Neuronal stem cell (in vitro differentiated cells): ENCODE results near the gene CLMN. TPM values are rescaled to one million over a fixed set of nuclear protein-coding genes. Genes with fewer than 3 reads are reported as not detected.

Experiments
- DNase-seq: peaks from one replicate; pipeline ENCODE4 v3.0.0-alpha.2; 2013; ENCODE audit warnings: low spot score
- H2AFZ ChIP-seq: one replicate; pipeline ENCODE4 v1.6.1; 2013; ENCODE audit warnings: mild to moderate bottlenecking, low read length, inconsistent platforms
- H2AK5ac ChIP-seq: 2 replicates; pipeline ENCODE4 v1.6.1; 2013; ENCODE audit warnings: low read depth, mild to moderate bottlenecking, inconsistent platforms, low read length, moderate library complexity, mixed read lengths
- H2BK120ac ChIP-seq: 2 replicates; pipeline ENCODE4 v1.6.1; 2013; ENCODE audit warnings: low read depth, mild to moderate bottlenecking, inconsistent platforms, low read length, moderate library complexity, mixed read lengths
- H2BK12ac ChIP-seq: one replicate; pipeline ENCODE4 v1.6.1; 2013; ENCODE audit warnings: low read length, inconsistent platforms
- H2BK15ac ChIP-seq: 2 replicates; pipeline ENCODE4 v1.6.1; 2013; ENCODE audit warnings: mild to moderate bottlenecking, low read length, inconsistent platforms, mixed read lengths
- H2BK5ac ChIP-seq: one replicate; pipeline ENCODE4 v1.6.1; 2013; ENCODE audit warnings: inconsistent platforms, mild to moderate bottlenecking, low read length, moderate library complexity
- H3K14ac ChIP-seq: one replicate; pipeline ENCODE4 v1.6.1; 2013; ENCODE audit warnings: low read length, inconsistent platforms
- H3K18ac ChIP-seq: 2 replicates; pipeline ENCODE4 v1.6.1; 2013; ENCODE audit warnings: low read length, inconsistent platforms
- H3K23ac ChIP-seq: 2 replicates; pipeline ENCODE4 v1.6.1; 2013; ENCODE audit warnings: low read depth, mild to moderate bottlenecking, mixed read lengths, low read length, inconsistent platforms; ENCODE audit not compliant: poor library complexity
- H3K27ac ChIP-seq: replicated peaks from 3 replicates; pipeline ENCODE4 v1.5.1; 2013; ENCODE audit warnings: low read length, inconsistent platforms
- H3K27me3 ChIP-seq, 3 experiments: 2 replicates each; pipeline ENCODE4 v1.6.1; 2013; ENCODE audit warnings: low read length in 3 of 3, mild to moderate bottlenecking in 2 of 3, inconsistent platforms in 1 of 3, low read depth in 1 of 3, mixed read lengths in 1 of 3, moderate library complexity in 1 of 3; ENCODE audit not compliant: control insufficient read depth in 3 of 3, insufficient read depth in 3 of 3
- H3K36me3 ChIP-seq, 2 donors: replicated peaks in 1 of 2; 2 replicates each; pipeline ENCODE4 v1.6.1; 2013; ENCODE audit warnings: low read length in 2 of 2; ENCODE audit not compliant: control insufficient read depth in 2 of 2, insufficient read depth in 2 of 2
- H3K4ac ChIP-seq: 2 replicates; pipeline ENCODE4 v1.6.1; 2013; ENCODE audit warnings: inconsistent platforms, mild to moderate bottlenecking, low read length, moderate library complexity
- H3K4me1 ChIP-seq, 2 donors: 1 replicate in 1 of 2; 2 replicates in 1 of 2; pipeline ENCODE4 v1.6.1; 2013; ENCODE audit warnings: low read length in 2 of 2, low read depth in 1 of 2; ENCODE audit not compliant: control insufficient read depth in 2 of 2, insufficient read depth in 1 of 2
- H3K4me2 ChIP-seq: one replicate; pipeline ENCODE4 v1.6.1; 2013; ENCODE audit warnings: mild to moderate bottlenecking, low read length, inconsistent platforms; ENCODE audit not compliant: insufficient read depth, poor library complexity, severe bottlenecking
- H3K4me3 ChIP-seq, 2 donors: 2 replicates each; pipeline ENCODE4 v1.5.1; 2013; ENCODE audit warnings: low read length in 2 of 2, mild to moderate bottlenecking in 2 of 2, inconsistent platforms in 1 of 2, moderate library complexity in 1 of 2
- H3K79me1 ChIP-seq: one replicate; pipeline ENCODE4 v1.6.1; 2013; ENCODE audit warnings: low read depth, mild to moderate bottlenecking, inconsistent platforms, low read length, moderate library complexity
- H3K9ac ChIP-seq: one replicate; pipeline ENCODE4 v1.6.1; 2013; ENCODE audit warnings: mild to moderate bottlenecking, low read depth, low read length, inconsistent platforms; ENCODE audit not compliant: poor library complexity
- H3K9me3 ChIP-seq, 2 donors: replicated peaks in 1 of 2; 2 replicates each; pipeline versions ENCODE3 to v1.6.1; 2013; ENCODE audit warnings: low read length in 2 of 2, mild to moderate bottlenecking in 2 of 2, inconsistent platforms in 1 of 2, low read depth in 1 of 2, mixed read lengths in 1 of 2, moderate library complexity in 1 of 2; ENCODE audit not compliant: control insufficient read depth in 2 of 2, insufficient read depth in 1 of 2
- H4K8ac ChIP-seq: one replicate; pipeline ENCODE4 v1.6.1; 2013; ENCODE audit warnings: low read depth, mild to moderate bottlenecking, inconsistent platforms, low read length, moderate library complexity
- H4K91ac ChIP-seq: one replicate; pipeline ENCODE4 v1.6.1; 2013; ENCODE audit warnings: low read length, low read depth, mild to moderate bottlenecking, inconsistent platforms; ENCODE audit not compliant: poor library complexity
- WGBS, 2 donors: extraction: QIAGEN DNeasy Blood & Tissue Kit; methylation state at CpG; one replicate each; pipeline ENCODE4 v1.1.7; 2013; ENCODE audit warnings: missing lambda C conversion rate in 2 of 2, mixed read lengths in 1 of 2; ENCODE audit not compliant: insufficient read length in 2 of 2, insufficient replicate concordance in 1 of 2; ENCODE audit errors: extremely low coverage in 2 of 2; 5-methylcytosine and 5-hydroxymethylcytosine counted together
- polyA plus RNA-seq, 2 experiments: library from polyadenylated mRNA; stranded (reverse); fragments of 200-250 nt; gene quantifications; one replicate each; pipeline ENCODE4 v1.2.3, GENCODE V29; 2013

CLMN gene
- polyA plus RNA-seq (2013, experiment 1 of 2) = 7.4 TPM
- polyA plus RNA-seq (2013, experiment 2 of 2) = 7.1 TPM

GRCh38 chr14:95319312-95320077, at the start of gene CLMN:
Gene CLMN (minus strand): TSS chr14:95319908. CDS start chr14:95319792, 116 bp downstream.
- Histone ChIP-seq H3K27ac (no peak within 1 kb of the TSS), H3K36me3 (no peaks in the 10 kb centered on the region), H3K79me1 (no peaks in the 10 kb centered on the region), H2BK5ac (peak within 1 kb of the TSS; percentile 72), H3K4me1 (peaks cover 9 to 12% of the 10 kb centered on the region in 2 donors), H2BK15ac (no peak within 1 kb of the TSS), H2AK5ac (peak within 1 kb of the TSS; percentile 93), H3K18ac (peak within 1 kb of the TSS; percentile 97), H2BK120ac (no peak within 1 kb of the TSS), H3K9ac (peak within 1 kb of the TSS; percentile 87), H4K91ac (no peak within 1 kb of the TSS), H4K8ac (peak within 1 kb of the TSS; percentile 76), H2BK12ac (no peak within 1 kb of the TSS), H3K14ac (peak within 1 kb of the TSS; percentile 50), H3K23ac (peak within 1 kb of the TSS; percentile 35), H3K4ac (no peak within 1 kb of the TSS), H3K4me3 (peak within 1 kb of the TSS; percentile 60 to 95), H3K9me3 (no peaks in the 10 kb centered on the region), H3K4me2 (peak within 1 kb of the TSS; percentile 95), H3K27me3 (peaks cover 0 to 40% (median 0%) of the 10 kb centered on the region in 3 experiments), H2AFZ (peak within 1 kb of the TSS; percentile 97)
- no CpG with 5 or more reads among the region's 98 CpGs for WGBS, 2 donors
- peak; percentile 49 for DNase-seq

- no peak overlapping the region for H3K4ac ChIP-seq
- H3K4me2 ChIP-seq = no peak overlapping the region
- no peak overlapping the region for H2AK5ac ChIP-seq
- H3K4me3 ChIP-seq = no peak overlapping the region
- no peak overlapping the region for H3K9ac ChIP-seq
- no peak overlapping the region for H4K91ac ChIP-seq
- H2BK12ac ChIP-seq = no peak overlapping the region
- no peaks in the 10 kb centered on the region for H3K79me1 ChIP-seq
- H3K36me3 ChIP-seq = no peaks in the 10 kb centered on the region
- peaks cover 0 to 13% (median 0%) of the 10 kb centered on the region in 3 experiments for H3K27me3 ChIP-seq
- H3K23ac ChIP-seq = no peak overlapping the region
- H3K9me3 ChIP-seq = no peaks in the 10 kb centered on the region
- DNase-seq = no peak
- no peak overlapping the region for H4K8ac ChIP-seq
- no peak overlapping the region for H2BK5ac ChIP-seq
- H2BK120ac ChIP-seq = no peak overlapping the region
- H2BK15ac ChIP-seq = no peak overlapping the region
- no peak overlapping the region for H3K14ac ChIP-seq
- H2AFZ ChIP-seq = no peak overlapping the region
- no peak overlapping the region for H3K27ac ChIP-seq
- peaks cover 0 to 17% of the 10 kb centered on the region in 2 donors for H3K4me1 ChIP-seq
- H3K18ac ChIP-seq = no peak overlapping the region
- no CpG with 5 or more reads among the region's 2 CpGs for WGBS, 2 donors
Measured at GRCh38 chr14:95365401-95365800, 45.7 kb upstream of the CLMN start.

- Histone ChIP-seq H3K9me3 (no peaks in the 10 kb centered on the region), H4K91ac (no peak overlapping the region)
Measured at GRCh38 chr14:95364481-95365209, 44.9 kb upstream of the CLMN start.

GRCh38 chr14:95363468-95363954, 43.8 kb upstream of the CLMN start:
- Histone ChIP-seq H3K27me3 (peaks cover 0 to 10% (median 2%) of the 10 kb centered on the region in 3 experiments), H2AK5ac (peak overlapping the region; percentile 29), H3K9ac (no peak overlapping the region), H3K4me3 (no peak overlapping the region), H2AFZ (no peak overlapping the region), H4K91ac (no peak overlapping the region), H3K36me3 (no peaks in the 10 kb centered on the region), H3K4me2 (no peak overlapping the region), H3K14ac (peak overlapping the region; percentile 11), H2BK15ac (no peak overlapping the region), H3K4ac (no peak overlapping the region), H3K18ac (peak overlapping the region; percentile 72), H3K4me1 (peaks cover 0 to 20% of the 10 kb centered on the region in 2 donors), H3K9me3 (no peaks in the 10 kb centered on the region), H3K27ac (no peak overlapping the region), H4K8ac (no peak overlapping the region), H2BK5ac (no peak overlapping the region), H3K23ac (no peak overlapping the region), H2BK120ac (no peak overlapping the region), H3K79me1 (no peaks in the 10 kb centered on the region), H2BK12ac (peak overlapping the region; percentile 14)
- WGBS, 2 donors = no CpG with 5 or more reads among the region's 11 CpGs
- DNase-seq = no peak

More at GRCh38 chr14:95364481-95365209, 44.9 kb upstream of the CLMN start:
- H3K23ac ChIP-seq = no peak overlapping the region
- H2AFZ ChIP-seq = no peak overlapping the region
- H4K8ac ChIP-seq = no peak overlapping the region
- H3K36me3 ChIP-seq = no peaks in the 10 kb centered on the region
- no peak overlapping the region for H2BK12ac ChIP-seq
- H3K4me2 ChIP-seq = no peak overlapping the region
- H3K27me3 ChIP-seq = peaks cover 0 to 10% (median 2%) of the 10 kb centered on the region in 3 experiments
- no peak overlapping the region for H3K27ac ChIP-seq
- no peaks in the 10 kb centered on the region for H3K79me1 ChIP-seq
- no peak overlapping the region for H3K9ac ChIP-seq
- H3K14ac ChIP-seq = no peak overlapping the region
- no peak overlapping the region for H2BK15ac ChIP-seq
- H2BK120ac ChIP-seq = no peak overlapping the region
- WGBS, 2 donors = no CpG with 5 or more reads among the region's 7 CpGs
- no peak overlapping the region for H3K4ac ChIP-seq
- H2AK5ac ChIP-seq = peak overlapping the region; percentile 24
- no peak overlapping the region for H3K18ac ChIP-seq
- H2BK5ac ChIP-seq = no peak overlapping the region
- peaks cover 0 to 20% of the 10 kb centered on the region in 2 donors for H3K4me1 ChIP-seq
- DNase-seq = no peak
- no peak overlapping the region for H3K4me3 ChIP-seq
